ENCODE measurements around the gene HECTD1. TPM values are rescaled to one million over a fixed set of nuclear protein-coding genes. Genes with fewer than 3 reads are reported as not detected.

The HECTD1 gene
- total RNA-seq, 4 donors from 2014 or later, result 356 to 453 (median 420) TPM

DNA sequence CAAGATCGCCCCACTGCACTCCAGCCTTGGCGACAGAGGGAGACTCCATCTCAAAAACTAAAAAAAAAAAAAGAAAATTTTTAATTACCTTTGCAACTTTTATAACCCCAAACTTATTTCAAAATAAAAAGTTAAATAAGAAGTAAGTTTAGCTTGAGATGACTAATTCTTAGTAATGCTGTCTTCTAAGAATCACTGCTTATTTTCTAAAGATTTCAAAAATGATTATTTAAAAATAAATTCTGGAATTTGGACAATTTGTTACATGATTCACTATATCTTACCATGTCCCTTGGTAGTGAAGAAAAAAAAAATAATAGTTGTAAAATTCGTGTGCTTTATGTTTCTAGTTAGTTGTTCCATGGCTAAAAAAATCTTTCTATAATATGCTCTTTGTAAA is 11.6 kb upstream of the HECTD1 start:
- in situ Hi-C loops (cut with MboI; ENCODE audit: low sequenced_read_pairs in 4 of 4) (loop anchor here in 2 of 4 donors (10.0 to 25.0 kb wide), 2 partner anchors 118 to 136 kb away; no protein-coding TSS in a partner anchor), intact Hi-C loops (cut with DNase I; ENCODE audit: low total_unique reads) (no loop called here)
- H3K4me1 ChIP-seq, result no peaks in the 10 kb centered on the region
- H3K27me3 ChIP-seq, result no peaks in the 10 kb centered on the region
- DNase-seq, result no peak
- H3K4me3 ChIP-seq, result no peak overlapping the region
- TF ChIP-seq, protein P1, sequence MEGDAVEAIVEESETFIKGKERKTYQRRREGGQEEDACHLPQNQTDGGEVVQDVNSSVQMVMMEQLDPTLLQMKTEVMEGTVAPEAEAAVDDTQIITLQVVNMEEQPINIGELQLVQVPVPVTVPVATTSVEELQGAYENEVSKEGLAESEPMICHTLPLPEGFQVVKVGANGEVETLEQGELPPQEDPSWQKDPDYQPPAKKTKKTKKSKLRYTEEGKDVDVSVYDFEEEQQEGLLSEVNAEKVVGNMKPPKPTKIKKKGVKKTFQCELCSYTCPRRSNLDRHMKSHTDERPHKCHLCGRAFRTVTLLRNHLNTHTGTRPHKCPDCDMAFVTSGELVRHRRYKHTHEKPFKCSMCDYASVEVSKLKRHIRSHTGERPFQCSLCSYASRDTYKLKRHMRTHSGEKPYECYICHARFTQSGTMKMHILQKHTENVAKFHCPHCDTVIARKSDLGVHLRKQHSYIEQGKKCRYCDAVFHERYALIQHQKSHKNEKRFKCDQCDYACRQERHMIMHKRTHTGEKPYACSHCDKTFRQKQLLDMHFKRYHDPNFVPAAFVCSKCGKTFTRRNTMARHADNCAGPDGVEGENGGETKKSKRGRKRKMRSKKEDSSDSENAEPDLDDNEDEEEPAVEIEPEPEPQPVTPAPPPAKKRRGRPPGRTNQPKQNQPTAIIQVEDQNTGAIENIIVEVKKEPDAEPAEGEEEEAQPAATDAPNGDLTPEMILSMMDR (IDR thresholded peaks at IDR 0.05 in 4 of 5, conservative IDR thresholded peaks at IDR 0.05 in 1 of 5), result no peak
- TF ChIP-seq POLR2A (IDR thresholded peaks at IDR 0.05), result no peak
- no peak for ATAC-seq
- no peaks in the 10 kb centered on the region for H3K36me3 ChIP-seq
- no peaks in the 10 kb centered on the region for H3K9me3 ChIP-seq
- H3K27ac ChIP-seq, result no peak overlapping the region

DNA sequence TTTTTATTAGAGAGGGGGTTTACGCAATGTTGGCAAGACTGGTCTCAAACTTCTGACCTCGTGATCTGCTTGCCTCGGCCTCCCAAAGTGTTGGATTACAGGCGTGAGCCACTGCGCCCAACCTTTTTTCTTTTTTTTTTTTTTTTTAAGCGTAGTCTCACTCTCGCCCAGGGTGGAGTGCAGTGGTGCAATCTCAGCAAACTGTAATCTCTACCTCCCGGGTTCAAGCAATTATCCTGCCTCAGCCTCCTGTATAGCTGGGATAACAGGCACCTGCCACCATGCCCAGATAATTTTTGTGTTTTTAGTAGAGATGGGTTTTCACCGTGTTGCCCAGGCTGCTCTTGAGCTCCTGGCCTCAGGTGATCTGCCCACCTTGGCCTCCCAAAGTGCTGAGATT is 8.8 kb upstream of the HECTD1 start:
- no peak for ATAC-seq
- no peak overlapping the region for H3K4me3 ChIP-seq
- intact Hi-C loops (cut with DNase I; ENCODE audit: low total_unique reads), result no loop called here
- DNase-seq, result no peak
- no peaks in the 10 kb centered on the region for H3K4me1 ChIP-seq
- H3K27me3 ChIP-seq, result no peaks in the 10 kb centered on the region
- in situ Hi-C loops (cut with MboI; ENCODE audit: low sequenced_read_pairs in 4 of 4), result loop anchor here in 2 of 4 donors (10.0 to 25.0 kb wide), 2 partner anchors 121 to 138 kb away; no protein-coding TSS in a partner anchor
- no peak overlapping the region for H3K27ac ChIP-seq
- H3K36me3 ChIP-seq, result no peaks in the 10 kb centered on the region
- H3K9me3 ChIP-seq, result no peaks in the 10 kb centered on the region
- no peak for TF ChIP-seq POLR2A (IDR thresholded peaks at IDR 0.05)
- TF ChIP-seq, protein P1 (IDR thresholded peaks at IDR 0.05 in 4 of 5, conservative IDR thresholded peaks at IDR 0.05 in 1 of 5), result no peak

DNA sequence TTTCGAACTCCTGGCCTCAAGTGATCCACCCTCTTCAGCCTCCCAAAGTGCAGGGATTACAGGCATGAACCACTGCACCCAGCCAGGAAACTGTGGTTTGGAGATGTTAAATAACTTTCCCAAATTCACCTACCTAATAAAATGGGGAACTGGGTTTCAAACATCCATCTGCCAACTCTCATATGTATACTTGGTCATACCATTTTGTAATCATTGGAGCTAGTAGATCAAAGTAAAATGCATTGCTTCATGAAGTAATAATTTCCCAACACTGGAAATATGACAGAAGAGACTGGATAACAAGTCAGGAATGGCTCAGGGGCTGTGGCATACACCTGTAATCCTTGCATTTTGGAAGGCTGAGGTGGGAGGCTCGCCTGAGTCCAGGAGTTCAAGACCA is 5.3 kb upstream of the HECTD1 start:
- Histone ChIP-seq H3K27me3 (no peaks in the 10 kb centered on the region), H3K4me3 (no peak overlapping the region), H3K27ac (no peak overlapping the region), H3K36me3 (no peaks in the 10 kb centered on the region), H3K4me1 (peaks cover 6 to 7% of the 10 kb centered on the region in 2 donors), H3K9me3 (no peaks in the 10 kb centered on the region)
- no peak for ATAC-seq
- DNase-seq, result no peak
- intact Hi-C loops (cut with DNase I; ENCODE audit: low total_unique reads), result no loop called here
- TF ChIP-seq, protein P1 (IDR thresholded peaks at IDR 0.05 in 4 of 5, conservative IDR thresholded peaks at IDR 0.05 in 1 of 5), result no peak
- no peak for TF ChIP-seq POLR2A (IDR thresholded peaks at IDR 0.05)
- in situ Hi-C loops (cut with MboI; ENCODE audit: low sequenced_read_pairs in 4 of 4), result loop anchor here in 2 of 4 donors (10.0 to 25.0 kb wide), 2 partner anchors 124 to 142 kb away; no protein-coding TSS in a partner anchor

DNA sequence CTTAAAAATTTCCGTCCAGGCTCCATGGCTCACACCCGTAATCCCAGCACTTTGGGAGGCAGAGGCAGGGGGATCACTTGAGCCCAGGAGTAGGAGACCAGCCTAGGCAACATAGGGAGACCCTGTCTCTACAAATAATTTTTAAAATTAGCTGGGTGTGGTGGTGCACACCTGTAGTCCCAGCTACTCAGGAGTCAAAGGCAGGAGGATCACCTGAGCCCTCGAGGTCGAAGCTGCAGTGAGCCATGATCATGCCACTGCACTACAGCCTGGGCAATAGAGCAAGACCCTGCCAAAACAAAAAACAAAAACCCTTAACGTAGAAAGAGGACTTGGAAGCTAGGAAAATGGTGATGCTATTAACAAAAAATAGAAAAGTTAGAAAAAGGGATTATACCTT is 2.0 kb upstream of the HECTD1 start:
- Histone ChIP-seq H3K36me3 (no peaks in the 10 kb centered on the region), H3K27ac (peak overlapping the region; percentile 96 to 99 (median 99)), H3K9me3 (no peaks in the 10 kb centered on the region), H3K27me3 (no peaks in the 10 kb centered on the region), H3K4me3 (no peak overlapping the region), H3K4me1 (peaks cover 13 to 22% of the 10 kb centered on the region in 2 donors)
- intact Hi-C loops (cut with DNase I; ENCODE audit: low total_unique reads) (loop anchor here (2.0 to 10.0 kb wide), 5 partner anchors 117 to 868 kb away; partner anchors contain the start of genes ARHGAP5 and HEATR5A), in situ Hi-C loops (cut with MboI; ENCODE audit: low sequenced_read_pairs in 4 of 4) (loop anchor here (5.0 to 25.0 kb wide), 3 partner anchors 128 to 148 kb away; no protein-coding TSS in a partner anchor)
- no peak for TF ChIP-seq POLR2A (IDR thresholded peaks at IDR 0.05)
- TF ChIP-seq, protein P1 (IDR thresholded peaks at IDR 0.05 in 4 of 5, conservative IDR thresholded peaks at IDR 0.05 in 1 of 5), result no peak
- ATAC-seq (no peak), DNase-seq (no peak)
